Natural killer cell treated with Interleukin-12 subunit alpha and Interleukin-12 subunit beta and Interleukin-15 and Interleukin-18, amount 100 ng/mL, for 72 hours (primary cell): ENCODE measurements around the gene CLCN5. TPM values are rescaled to one million over a fixed set of nuclear protein-coding genes. Genes with fewer than 3 reads are reported as not detected.

Experiments
- ATAC-seq, 2 donors: fragments of 150-1000 bp; cut with Tn5 transposase in 1 of 2; sonication (Bioruptor Pico), chemical (Tn5 transposase) in 1 of 2; 2 replicates each; pipeline ENCODE4 v1.10.0; 2021
- DNase-seq: peaks from one replicate; pipeline ENCODE4 v3.0.0; 2022; ENCODE audit warnings: low spot score
- H3K27ac Mint-ChIP-seq, 2 donors: 1 replicate in 1 of 2; 2 replicates in 1 of 2; pipeline ENCODE4 v1.8.0; 2022; ENCODE audit warnings: mixed read lengths in 2 of 2, mild to moderate bottlenecking in 1 of 2, moderate library complexity in 1 of 2
- H3K27me3 Mint-ChIP-seq, 2 donors: 1 replicate in 1 of 2; 2 replicates in 1 of 2; pipeline ENCODE4 v1.8.0; 2022; ENCODE audit warnings: mixed read lengths in 2 of 2
- H3K36me3 Mint-ChIP-seq: one replicate; pipeline ENCODE4 v1.8.0; 2022; ENCODE audit warnings: mixed read lengths
- H3K4me1 Mint-ChIP-seq, 2 donors: 1 replicate in 1 of 2; 2 replicates in 1 of 2; pipeline ENCODE4 v1.8.0; 2022; ENCODE audit warnings: low read depth in 2 of 2, mixed read lengths in 2 of 2, mild to moderate bottlenecking in 1 of 2
- H3K4me3 Mint-ChIP-seq: one replicate; pipeline ENCODE4 v1.8.0; 2022; ENCODE audit warnings: mixed read lengths
- H3K9me3 Mint-ChIP-seq: 2 replicates; pipeline ENCODE4 v1.8.0; 2022; ENCODE audit warnings: mixed read lengths
- total RNA-seq, 2 donors: library from RNA; stranded (reverse); gene quantifications; one replicate each; pipeline ENCODE4 v1.2.3, GENCODE V29; 2022

CLCN5 gene
- total RNA-seq, 2 donors from 2014 or later, result 3.8 to 6.2 TPM

DNA sequence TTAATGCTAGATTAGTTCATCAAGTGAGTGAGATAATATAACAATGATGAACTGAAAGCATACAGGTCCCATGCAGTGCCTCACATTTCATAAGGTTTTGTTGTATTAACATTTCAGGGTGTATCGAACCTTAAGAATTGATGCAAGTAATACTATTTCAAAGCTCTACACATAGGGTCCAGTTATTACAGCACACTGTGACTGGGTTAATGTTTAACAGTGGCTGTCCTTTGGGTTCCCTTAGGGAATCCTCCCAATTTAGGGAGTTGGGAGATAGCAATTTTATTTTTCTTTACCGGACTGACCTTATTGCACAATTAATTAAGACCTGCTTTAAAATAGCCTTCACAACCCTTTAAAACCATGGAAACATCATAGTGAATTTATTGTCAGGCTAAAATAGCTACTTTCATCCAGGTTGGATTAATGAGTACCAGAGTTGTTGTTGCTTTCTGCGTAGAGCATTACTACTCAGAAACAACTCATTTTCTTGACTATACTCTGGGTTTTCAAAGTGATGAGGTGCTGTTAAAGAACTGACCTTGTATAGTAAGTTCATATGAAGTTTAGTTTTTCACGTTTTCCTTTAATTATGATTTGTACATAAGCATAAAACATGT is 144.0 kb downstream of the CLCN5 start:
- Mint-ChIP-seq H3K36me3 (no peaks in the 10 kb centered on the region), H3K27ac (no peak overlapping the region), H3K27me3 (peaks cover 0 to 4% of the 10 kb centered on the region in 2 donors), H3K4me1 (no peaks in the 10 kb centered on the region), H3K4me3 (no peak overlapping the region), H3K9me3 (no peaks in the 10 kb centered on the region)
- DNase-seq, result no peak
- ATAC-seq, result no peak

DNA sequence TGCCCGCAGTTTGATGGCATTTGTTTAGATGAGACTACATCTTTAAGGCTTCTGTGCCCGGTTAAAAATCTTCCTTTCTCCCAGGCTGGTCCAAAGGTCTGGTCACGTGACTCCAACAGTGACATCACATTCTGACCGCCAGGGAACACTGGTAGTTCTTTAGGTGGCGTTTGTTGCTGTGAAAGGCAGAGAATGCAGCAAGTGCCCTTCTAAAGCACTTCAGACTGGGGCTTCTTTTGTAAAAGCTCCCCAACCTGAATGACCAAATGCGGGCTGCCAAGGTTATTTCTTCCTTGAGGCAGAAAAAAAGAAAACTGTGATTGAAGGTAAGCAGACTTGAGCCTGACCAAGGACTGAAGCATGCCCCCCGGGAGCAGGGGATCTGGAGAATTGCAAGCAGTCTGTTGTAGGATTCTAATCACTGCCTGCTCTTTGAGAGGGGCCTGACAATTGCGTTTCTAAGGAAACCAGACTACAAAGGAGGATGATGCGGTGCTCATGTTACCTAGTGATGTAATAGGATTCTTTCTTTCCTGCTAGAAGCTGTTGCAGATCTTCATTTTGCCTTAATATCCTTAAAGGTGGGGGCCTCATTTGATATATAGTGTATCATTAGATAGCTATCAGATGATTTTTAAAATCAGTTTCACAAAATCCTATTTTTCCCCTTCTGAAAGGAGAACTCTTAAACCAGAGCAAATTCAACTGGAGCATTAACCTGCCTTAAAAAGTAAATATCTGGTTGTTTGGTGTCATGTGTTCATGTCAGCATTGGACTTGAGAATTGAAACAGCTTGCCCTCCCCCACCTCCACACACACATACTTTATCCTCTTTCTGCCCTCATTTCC is 145.3 kb downstream of the CLCN5 start:
- no peak overlapping the region for H3K27ac Mint-ChIP-seq
- DNase-seq (no peak), ATAC-seq (no peak)
- H3K4me1 Mint-ChIP-seq, result no peaks in the 10 kb centered on the region
- peaks cover 0 to 4% of the 10 kb centered on the region in 2 donors for H3K27me3 Mint-ChIP-seq
- H3K36me3 Mint-ChIP-seq, result no peaks in the 10 kb centered on the region
- no peak overlapping the region for H3K4me3 Mint-ChIP-seq
- no peaks in the 10 kb centered on the region for H3K9me3 Mint-ChIP-seq

DNA sequence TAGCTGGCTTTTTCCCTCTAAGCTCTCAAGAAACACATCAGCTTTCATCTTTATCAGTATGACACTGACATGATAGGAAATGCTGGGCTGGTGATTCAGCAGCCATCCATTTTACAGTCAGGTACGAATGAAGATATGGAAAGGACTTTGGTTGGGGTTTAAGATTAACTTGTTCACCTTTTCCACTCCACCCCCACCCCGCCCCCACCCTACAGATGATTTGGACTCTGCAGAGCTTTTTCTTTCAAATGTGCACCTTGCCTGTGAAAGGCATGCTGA is 145.8 kb downstream of the CLCN5 start:
- H3K27ac Mint-ChIP-seq, result no peak overlapping the region
- no peak overlapping the region for H3K4me3 Mint-ChIP-seq
- H3K27me3 Mint-ChIP-seq, result peaks cover 0 to 6% of the 10 kb centered on the region in 2 donors
- no peaks in the 10 kb centered on the region for H3K36me3 Mint-ChIP-seq
- no peak for ATAC-seq
- H3K9me3 Mint-ChIP-seq, result no peaks in the 10 kb centered on the region
- no peak for DNase-seq
- H3K4me1 Mint-ChIP-seq, result no peaks in the 10 kb centered on the region

DNA sequence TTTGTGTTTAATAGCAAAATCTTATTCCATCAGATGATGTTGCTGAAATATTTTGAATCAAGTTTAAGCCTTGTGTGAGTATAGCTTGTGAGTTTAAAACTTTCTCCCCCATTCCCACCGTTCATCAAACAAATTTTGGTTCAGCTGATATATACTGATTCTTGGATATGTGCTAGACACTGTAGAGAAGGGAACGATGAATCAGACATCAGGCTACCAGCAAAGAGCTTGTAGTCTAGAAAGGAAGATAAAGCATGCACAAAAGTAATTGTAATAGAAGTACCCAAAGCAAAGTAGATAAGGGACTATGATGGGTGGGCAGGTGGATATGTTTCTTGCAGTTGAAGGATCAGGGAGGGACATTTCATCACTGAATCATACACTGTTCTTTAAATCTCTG is 146.5 kb downstream of the CLCN5 start:
- no peak for DNase-seq
- Mint-ChIP-seq H3K36me3 (no peaks in the 10 kb centered on the region), H3K4me1 (no peaks in the 10 kb centered on the region), H3K9me3 (no peaks in the 10 kb centered on the region), H3K4me3 (no peak overlapping the region), H3K27ac (no peak overlapping the region), H3K27me3 (peaks cover 0 to 6% of the 10 kb centered on the region in 2 donors)
- ATAC-seq, result no peak

DNA sequence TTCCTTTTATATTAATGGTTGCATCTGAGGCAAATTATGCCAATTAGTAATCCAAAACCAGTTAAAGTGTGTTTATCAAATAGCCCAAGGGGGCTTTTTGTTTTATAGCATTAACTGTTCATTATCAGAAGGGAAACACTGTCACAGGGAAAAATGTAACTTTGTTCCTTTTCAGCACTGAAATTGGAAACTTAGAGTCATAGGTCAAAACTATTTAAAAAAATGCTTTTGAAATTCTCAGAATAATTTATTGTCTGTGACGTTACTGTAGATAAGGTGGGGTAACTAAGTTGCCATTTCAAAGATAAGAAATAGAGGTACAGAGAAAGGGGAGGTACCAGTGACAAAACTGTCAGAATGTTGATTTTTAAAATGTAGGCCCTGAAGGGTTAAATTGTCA is 149.1 kb downstream of the CLCN5 start:
- DNase-seq, result no peak
- Mint-ChIP-seq H3K4me1 (no peaks in the 10 kb centered on the region), H3K27me3 (peaks cover 0 to 11% of the 10 kb centered on the region in 2 donors), H3K9me3 (no peaks in the 10 kb centered on the region), H3K27ac (no peak overlapping the region), H3K4me3 (no peak overlapping the region), H3K36me3 (no peaks in the 10 kb centered on the region)
- no peak for ATAC-seq

DNA sequence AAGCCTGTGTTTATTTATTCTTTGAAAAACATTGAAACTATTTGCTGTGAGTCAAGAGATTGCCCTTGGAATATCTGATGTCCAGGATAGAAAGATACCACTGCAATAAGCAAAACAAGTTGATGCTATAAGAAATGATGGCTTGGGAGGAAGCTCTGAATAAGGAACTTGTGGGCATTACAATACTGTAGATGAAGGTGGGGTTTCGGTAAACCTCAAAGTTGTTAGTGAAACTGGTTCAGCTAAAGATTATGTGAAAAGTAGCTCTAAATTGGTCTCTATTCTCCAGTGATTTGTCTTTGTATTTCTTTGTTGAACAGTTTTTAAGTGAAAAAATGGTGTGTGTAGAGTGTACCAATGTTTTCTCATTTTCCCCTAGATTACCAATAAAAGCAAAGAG is 149.7 kb downstream of the CLCN5 start:
- Mint-ChIP-seq H3K4me1 (no peaks in the 10 kb centered on the region), H3K27me3 (peaks cover 0 to 10% of the 10 kb centered on the region in 2 donors), H3K27ac (no peak overlapping the region), H3K36me3 (peaks cover 4% of the 10 kb centered on the region), H3K9me3 (no peaks in the 10 kb centered on the region), H3K4me3 (no peak overlapping the region)
- no peak for DNase-seq
- no peak for ATAC-seq

DNA sequence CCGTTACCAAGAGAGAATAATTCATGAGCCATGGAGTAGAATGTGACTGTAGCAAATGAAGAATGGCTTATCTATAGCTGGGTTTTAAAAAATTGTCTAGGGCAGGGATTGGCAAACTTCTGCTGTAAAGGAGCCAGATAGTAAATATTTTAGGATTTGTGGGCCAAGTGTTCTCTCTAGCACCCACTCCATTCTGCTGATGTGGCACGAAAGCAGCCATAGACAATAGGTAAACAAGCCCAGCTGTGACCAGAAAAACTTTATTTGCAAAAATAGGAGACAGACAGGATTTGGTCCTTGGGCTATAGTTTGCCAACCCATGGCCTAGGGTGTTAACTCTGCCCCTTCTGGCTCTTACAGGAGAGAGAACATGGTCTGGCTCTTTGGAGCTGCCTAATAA is 151.2 kb downstream of the CLCN5 start:
- Mint-ChIP-seq H3K27me3 (peaks cover 0 to 7% of the 10 kb centered on the region in 2 donors), H3K4me3 (no peak overlapping the region), H3K27ac (no peak overlapping the region), H3K9me3 (no peaks in the 10 kb centered on the region), H3K36me3 (peaks cover 4% of the 10 kb centered on the region), H3K4me1 (no peaks in the 10 kb centered on the region)
- ATAC-seq (no peak), DNase-seq (no peak)

DNA sequence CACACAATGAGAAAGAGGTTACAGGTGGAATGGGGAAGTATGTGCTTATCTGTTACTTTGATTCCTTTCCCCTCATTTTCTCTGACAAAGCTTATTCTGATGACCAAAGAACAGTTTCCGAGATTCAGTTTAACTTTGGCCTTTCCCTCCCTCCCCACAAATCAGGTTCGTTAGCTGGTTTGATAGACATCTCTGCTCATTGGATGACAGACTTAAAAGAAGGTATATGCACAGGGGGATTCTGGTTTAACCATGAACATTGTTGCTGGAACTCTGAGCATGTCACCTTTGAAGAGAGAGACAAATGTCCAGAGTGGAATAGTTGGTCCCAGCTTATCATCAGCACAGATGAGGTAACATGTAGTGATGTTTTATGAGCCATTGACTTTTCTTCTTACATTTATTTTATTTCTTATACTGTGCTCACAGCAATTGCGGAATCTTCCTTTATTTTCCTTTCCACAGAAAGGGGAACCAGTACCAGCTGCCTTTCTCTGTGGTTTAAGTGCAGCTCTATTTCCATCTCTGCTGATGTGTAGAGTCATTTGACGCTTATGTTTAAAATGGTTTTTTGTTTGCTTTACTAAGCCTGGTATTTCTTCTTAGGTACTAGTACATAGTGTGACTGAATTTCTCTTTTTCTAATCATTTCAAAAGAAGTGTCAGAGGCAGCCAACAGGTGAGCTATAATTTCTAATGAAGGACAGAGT is 153.4 kb downstream of the CLCN5 start:
- no peak overlapping the region for H3K4me3 Mint-ChIP-seq
- DNase-seq (no peak), ATAC-seq (no peak)
- H3K4me1 Mint-ChIP-seq, result no peaks in the 10 kb centered on the region
- peaks cover 0 to 9% of the 10 kb centered on the region in 2 donors for H3K27me3 Mint-ChIP-seq
- no peaks in the 10 kb centered on the region for H3K9me3 Mint-ChIP-seq
- H3K27ac Mint-ChIP-seq, result no peak overlapping the region
- H3K36me3 Mint-ChIP-seq, result peaks cover 4% of the 10 kb centered on the region

DNA sequence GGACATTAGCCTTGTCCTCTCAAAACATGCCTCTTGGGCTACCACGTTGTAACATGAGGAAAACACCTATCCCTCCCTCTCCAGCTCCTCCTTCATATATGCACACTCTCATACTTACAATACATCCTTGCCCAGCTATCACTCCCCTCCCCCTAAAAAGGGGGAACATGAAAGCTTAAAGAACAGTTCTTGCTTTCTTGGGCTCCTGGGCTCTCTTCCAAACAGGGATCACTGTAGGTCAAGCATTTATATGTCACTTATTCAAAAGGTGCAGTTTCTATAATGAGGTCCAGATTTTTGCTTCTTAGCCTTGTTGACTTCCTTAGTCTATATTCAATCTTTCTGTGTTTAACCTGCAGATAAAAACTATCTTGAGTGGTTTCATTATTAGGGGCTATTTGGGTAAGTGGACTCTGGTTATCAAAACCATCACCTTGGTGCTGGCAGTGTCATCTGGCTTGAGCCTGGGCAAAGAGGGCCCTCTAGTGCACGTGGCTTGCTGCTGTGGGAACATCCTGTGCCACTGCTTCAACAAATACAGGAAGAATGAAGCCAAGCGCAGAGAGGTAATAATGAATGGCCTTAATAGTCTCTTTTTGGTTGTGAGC is 159.0 kb downstream of the CLCN5 start:
- no peak for ATAC-seq
- Mint-ChIP-seq H3K4me3 (no peak overlapping the region), H3K27ac (no peak overlapping the region), H3K4me1 (no peaks in the 10 kb centered on the region), H3K36me3 (peaks cover 4% of the 10 kb centered on the region), H3K9me3 (no peaks in the 10 kb centered on the region), H3K27me3 (peaks cover 0 to 5% of the 10 kb centered on the region in 2 donors)
- no peak for DNase-seq

DNA sequence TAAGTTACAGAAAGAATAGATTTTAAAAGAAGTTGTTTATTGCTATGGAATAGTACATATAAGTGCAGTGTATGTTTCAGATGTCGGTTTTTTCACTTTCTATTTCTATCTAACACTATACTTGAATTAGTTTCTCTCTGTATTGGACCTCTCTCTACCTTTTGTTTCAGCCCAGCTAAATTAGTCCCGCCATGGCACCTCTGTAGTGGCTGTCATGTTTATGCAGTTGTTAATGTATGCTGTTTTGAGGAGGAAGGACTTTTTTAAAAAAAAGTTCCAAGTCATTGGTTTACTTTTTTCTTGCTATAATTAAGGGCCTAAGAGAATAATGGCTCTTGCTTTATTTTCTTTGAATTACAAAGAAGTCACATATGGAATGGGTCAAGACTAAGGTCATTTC is 160.3 kb downstream of the CLCN5 start:
- DNase-seq (no peak), ATAC-seq (no peak)
- Mint-ChIP-seq H3K4me1 (no peaks in the 10 kb centered on the region), H3K36me3 (no peaks in the 10 kb centered on the region), H3K27ac (no peak overlapping the region), H3K27me3 (peaks cover 0 to 7% of the 10 kb centered on the region in 2 donors), H3K4me3 (no peak overlapping the region), H3K9me3 (no peaks in the 10 kb centered on the region)

DNA sequence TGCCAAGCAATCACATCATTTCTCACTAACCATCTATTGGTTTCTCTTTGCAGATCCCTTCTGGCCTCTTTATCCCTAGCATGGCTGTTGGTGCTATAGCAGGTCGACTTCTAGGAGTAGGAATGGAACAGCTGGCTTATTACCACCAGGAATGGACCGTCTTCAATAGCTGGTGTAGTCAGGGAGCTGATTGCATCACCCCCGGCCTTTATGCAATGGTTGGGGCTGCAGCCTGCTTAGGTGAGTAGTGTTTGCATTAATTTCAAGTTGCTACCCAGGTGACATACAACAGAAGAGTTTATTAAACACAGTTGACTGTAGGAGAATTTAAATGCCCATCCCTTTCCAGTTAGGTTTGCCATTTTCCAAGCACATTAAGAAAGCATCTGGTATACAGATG is 166.2 kb downstream of the CLCN5 start:
- ATAC-seq, result no peak
- no peak overlapping the region for H3K27ac Mint-ChIP-seq
- no peaks in the 10 kb centered on the region for H3K9me3 Mint-ChIP-seq
- H3K4me3 Mint-ChIP-seq, result no peak overlapping the region
- H3K4me1 Mint-ChIP-seq, result no peaks in the 10 kb centered on the region
- no peaks in the 10 kb centered on the region for H3K36me3 Mint-ChIP-seq
- peaks cover 0 to 2% of the 10 kb centered on the region in 2 donors for H3K27me3 Mint-ChIP-seq
- DNase-seq, result no peak

DNA sequence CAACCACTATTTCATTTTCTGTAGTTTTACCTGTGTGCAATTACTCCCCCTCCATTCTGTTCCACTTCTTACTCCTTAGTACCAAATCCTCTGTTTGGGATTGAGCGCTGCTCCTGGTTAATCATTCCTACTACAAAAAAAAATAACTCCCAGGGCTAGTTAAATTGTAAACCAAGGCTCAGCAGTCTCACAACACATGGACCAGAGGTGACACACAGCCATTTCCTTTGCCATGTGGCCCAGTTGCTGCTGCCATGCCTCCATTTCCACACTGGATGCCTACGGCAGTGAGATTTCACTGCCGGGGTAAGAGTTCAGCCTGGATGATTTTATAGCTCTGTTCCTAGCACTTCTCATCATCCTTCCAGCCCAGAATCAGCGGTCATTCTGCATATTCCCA is 171.2 kb downstream of the CLCN5 start:
- Mint-ChIP-seq H3K9me3 (no peaks in the 10 kb centered on the region), H3K27ac (no peak overlapping the region), H3K27me3 (no peaks in the 10 kb centered on the region), H3K36me3 (no peaks in the 10 kb centered on the region), H3K4me3 (no peak overlapping the region), H3K4me1 (no peaks in the 10 kb centered on the region)
- DNase-seq (no peak), ATAC-seq (no peak)

DNA sequence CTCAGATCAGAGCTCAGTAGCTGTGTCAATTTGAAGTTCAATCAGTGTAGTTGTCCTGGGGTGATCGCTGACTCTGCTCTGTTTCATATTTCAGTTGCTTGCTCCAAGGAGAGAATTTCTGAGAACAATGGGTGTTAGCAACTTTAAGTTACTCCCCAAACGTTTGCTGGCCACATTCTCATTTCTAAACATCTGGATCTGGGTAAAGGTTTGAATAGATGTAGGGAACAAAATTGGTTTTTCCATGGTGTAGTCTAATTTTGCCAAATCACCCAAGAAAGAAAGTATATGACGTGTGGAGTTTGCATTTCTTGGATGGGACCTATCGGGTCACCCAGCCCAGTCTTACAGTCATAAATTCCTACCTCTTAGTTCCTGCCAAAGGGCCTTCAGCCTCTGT is 174.7 kb downstream of the CLCN5 start:
- Mint-ChIP-seq H3K9me3 (no peaks in the 10 kb centered on the region), H3K36me3 (no peaks in the 10 kb centered on the region)

DNA sequence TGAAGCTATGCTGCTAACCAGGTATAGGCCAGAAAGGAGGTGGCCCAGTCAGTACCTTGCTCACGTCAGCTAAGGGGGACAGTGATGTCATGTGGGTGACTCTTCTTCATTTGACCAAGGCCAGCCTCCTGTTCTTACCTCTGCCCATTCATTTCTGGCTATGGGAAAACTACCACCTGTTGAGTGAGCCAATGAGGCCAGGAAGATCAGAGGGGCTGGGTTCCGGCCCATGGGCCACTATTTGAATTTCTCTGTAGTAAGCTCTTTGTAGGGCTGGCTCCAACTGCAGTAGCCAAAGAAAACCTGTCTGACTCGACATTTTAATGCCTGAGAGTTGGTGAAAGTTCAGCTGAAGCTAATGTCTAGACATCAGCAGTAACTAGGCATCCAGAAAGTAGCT is 175.8 kb downstream of the CLCN5 start:
- ATAC-seq (no peak), DNase-seq (no peak)
- peaks cover 0 to 3% of the 10 kb centered on the region in 2 donors for H3K4me1 Mint-ChIP-seq
- H3K36me3 Mint-ChIP-seq, result no peaks in the 10 kb centered on the region
- H3K4me3 Mint-ChIP-seq, result no peak overlapping the region
- H3K27ac Mint-ChIP-seq, result no peak overlapping the region
- no peaks in the 10 kb centered on the region for H3K27me3 Mint-ChIP-seq
- H3K9me3 Mint-ChIP-seq, result no peaks in the 10 kb centered on the region

More for the DNA sequence above, 174.7 kb downstream of the CLCN5 start:
- H3K27me3 Mint-ChIP-seq, result no peaks in the 10 kb centered on the region
- H3K4me1 Mint-ChIP-seq, result no peaks in the 10 kb centered on the region
- DNase-seq (no peak), ATAC-seq (no peak)
- H3K4me3 Mint-ChIP-seq, result no peak overlapping the region
- H3K27ac Mint-ChIP-seq, result no peak overlapping the region
